Endothelial cell of umbilical vein (primary cell): ENCODE measurements around the gene PIK3R4. TPM values are rescaled to one million over a fixed set of nuclear protein-coding genes. Genes with fewer than 3 reads are reported as not detected.

Experiments
- BruUV-seq: library from RNA; stranded (reverse); fragments of 400-500 nt; replicated peaks from 2 replicates; lab custom pipeline; 2021; lab: Mats Ljungman, UMichigan
- CTCF ChIA-PET: fragments of 300-600, 350-600 bp; sonication (Branson Sonifier 250); formaldehyde crosslinking; loops from one replicate; lab custom pipeline; 2021; ENCODE audit warnings: antibody characterized with exemption, inconsistent platforms; lab: Charles Lee
- POLR2A ChIA-PET: fragments of 300-600, 350-600 bp; sonication (Branson Sonifier 250); formaldehyde crosslinking; loops from one replicate; lab custom pipeline; 2021; ENCODE audit warnings: antibody characterized with exemption, inconsistent platforms; lab: Charles Lee
- DNase-seq: peaks from one replicate; pipeline ENCODE4 v3.0.0-alpha.2; 2011; ENCODE audit warnings: low read depth, low spot score
- FAIRE-seq: peaks from 2 replicates; lab custom pipeline; 2011; peaks lifted over from hg19 to GRCh38; lab: Jason Lieb, UNC
- H2AFZ ChIP-seq: 2 replicates; pipeline ENCODE4 v1.6.0; 2012; ENCODE audit warnings: low read depth, low read length, control low read depth, inconsistent platforms
- H3K27ac ChIP-seq: 2 replicates; pipeline ENCODE4 v1.5.1; 2011; ENCODE audit warnings: low read depth, mild to moderate bottlenecking, control low read depth, low read length, moderate library complexity; ENCODE audit not compliant: insufficient read depth
- H3K27me3 ChIP-seq, 2 experiments: 2 replicates each; pipeline versions ENCODE4 v1.6.0 to v1.6.1; 2011; ENCODE audit warnings: low read length in 2 of 2, mixed read lengths in 1 of 2; ENCODE audit not compliant: control insufficient read depth in 2 of 2, insufficient read depth in 2 of 2
- H3K36me3 ChIP-seq, 2 experiments: 2 replicates in 1 of 2; 3 replicates in 1 of 2; pipeline ENCODE4 v1.5.1; 2011; ENCODE audit warnings: low read length in 2 of 2, mild to moderate bottlenecking in 1 of 2, moderate library complexity in 1 of 2; ENCODE audit not compliant: control insufficient read depth in 2 of 2, insufficient read depth in 2 of 2; ENCODE audit errors: extremely low read depth in 1 of 2
- H3K4me1 ChIP-seq: 3 replicates; pipeline ENCODE4 v1.5.1; 2011; ENCODE audit warnings: mild to moderate bottlenecking, low read length; ENCODE audit not compliant: control insufficient read depth, insufficient read depth; ENCODE audit errors: extremely low read depth
- H3K4me2 ChIP-seq: 2 replicates; pipeline ENCODE4 v1.6.1; 2011; ENCODE audit warnings: low read length, control low read depth, mixed read lengths; ENCODE audit not compliant: insufficient read depth
- H3K4me3 ChIP-seq, 3 experiments: fragments of 200-600 bp in 1 of 3; sonication (generic), shearing (Covaris generic) in 1 of 3; replicated peaks in 1 of 3; 2 replicates each; pipeline ENCODE4 v1.5.1; 2011 to 2016; ENCODE audit warnings: control low read depth in 3 of 3, low read length in 3 of 3, mild to moderate bottlenecking in 2 of 3, inconsistent platforms in 1 of 3, low read depth in 1 of 3, moderate library complexity in 1 of 3; ENCODE audit not compliant: insufficient read depth in 1 of 3
- H3K79me2 ChIP-seq: 2 replicates; pipeline ENCODE4 v1.6.0; 2012; ENCODE audit warnings: low read length, inconsistent platforms; ENCODE audit not compliant: control insufficient read depth, insufficient read depth
- H3K9ac ChIP-seq: replicated peaks from 2 replicates; pipeline ENCODE3; 2011; ENCODE audit warnings: low read length, control low read depth; ENCODE audit not compliant: insufficient read depth; ENCODE audit errors: extremely low read depth
- H3K9me1 ChIP-seq: replicated peaks from 3 replicates; pipeline ENCODE4 v1.6.0; 2011; ENCODE audit warnings: mild to moderate bottlenecking, low read length; ENCODE audit not compliant: control insufficient read depth, insufficient read depth; ENCODE audit errors: extremely low read depth
- H3K9me3 ChIP-seq: replicated peaks from 2 replicates; pipeline ENCODE4 v1.5.1; 2012; ENCODE audit warnings: low read length, inconsistent platforms; ENCODE audit not compliant: control insufficient read depth, insufficient read depth
- H4K20me1 ChIP-seq: replicated peaks from 2 replicates; pipeline ENCODE3; 2011; ENCODE audit warnings: mild to moderate bottlenecking, low read length; ENCODE audit not compliant: control insufficient read depth, insufficient read depth; ENCODE audit errors: extremely low read depth
- CTCF ChIP-seq, 2 donors: IDR thresholded peaks; 1 replicate in 1 of 2; 2 replicates in 1 of 2; pipeline ENCODE4 v1.5.1; 2011; ENCODE audit warnings: low read length in 2 of 2, mild to moderate bottlenecking in 2 of 2, moderate library complexity in 2 of 2, control low read depth in 1 of 2, inconsistent platforms in 1 of 2, low read depth in 1 of 2; ENCODE audit not compliant: insufficient read depth in 1 of 2; ENCODE audit errors: extremely low read depth in 1 of 2
- EZH2 ChIP-seq: IDR thresholded peaks from 2 replicates; pipeline ENCODE4 v1.6.1; 2012; ENCODE audit warnings: borderline replicate concordance, low read depth, mild to moderate bottlenecking, moderate library complexity, low read length, inconsistent platforms; ENCODE audit not compliant: severe bottlenecking
- FOS ChIP-seq: IDR thresholded peaks from 2 replicates; pipeline ENCODE4 v1.6.1; 2011; ENCODE audit warnings: mild to moderate bottlenecking, low read length, moderate library complexity, borderline replicate concordance; ENCODE audit not compliant: insufficient read depth
- GATA2 ChIP-seq: IDR thresholded peaks from 2 replicates; pipeline ENCODE4 v1.7.0; 2011; ENCODE audit warnings: low read depth, mild to moderate bottlenecking, moderate library complexity, mixed read lengths, low read length; ENCODE audit not compliant: insufficient read length, insufficient read depth
- JUN ChIP-seq: IDR thresholded peaks from 2 replicates; pipeline ENCODE4 v1.6.1; 2011; ENCODE audit warnings: borderline replicate concordance, low read depth; ENCODE audit not compliant: insufficient read length, insufficient read depth
- MYC ChIP-seq: IDR thresholded peaks from one replicate; pipeline ENCODE4 v1.6.1; 2011; ENCODE audit warnings: mild to moderate bottlenecking, low read depth, low read length
- POLR2A ChIP-seq: IDR thresholded peaks from 2 replicates; pipeline ENCODE4 v1.6.1; 2012; ENCODE audit warnings: low read depth, mild to moderate bottlenecking, control low read depth, low read length
- POLR2AphosphoS5 ChIP-seq: IDR thresholded peaks from 2 replicates; pipeline ENCODE4 v1.6.1; 2012; ENCODE audit warnings: low read depth, mild to moderate bottlenecking, control low read depth, low read length, moderate library complexity; ENCODE audit not compliant: insufficient read depth
- dilution Hi-C: fragments of 300-500 bp; cut with MboI; formaldehyde crosslinking; loops from one replicate; pipeline ENCODE4 v1.15.0; 2019; ENCODE audit warnings: low sequenced_read_pairs; ENCODE audit not compliant: extremely low pct_ligation_motif_present
- intact Hi-C: fragments of 100-400 bp; cut with micrococcal nuclease; formaldehyde crosslinking; loops from one replicate; pipeline ENCODE4 v1.10.0; 2022
- polyA plus RNA-seq, 4 experiments: library from polyadenylated mRNA; depleted of rRNA in 3 of 4; stranded (reverse) in 3 of 4; unstranded in 1 of 4; fragments of >200 nt; gene quantifications; 2 replicates each; pipeline versions ENCODE4 v1.2.1 to v1.2.3, GENCODE V29; 2011 to 2012; ENCODE audit warnings: missing spikeins in 1 of 4
- total RNA-seq: library from RNA; stranded (reverse); gene quantifications from 2 replicates; pipeline ENCODE4 v1.2.3, GENCODE V29; 2021
- TF ChIP-seq, protein P1 (sequence below): IDR thresholded peaks from 2 replicates; pipeline ENCODE4 v1.6.1; 2011; ENCODE audit not compliant: insufficient read depth, insufficient read length

Gene PIK3R4
- total and polyA plus RNA-seq, 2 donors (not counting 3 experiments of a cell fraction or from before 2014, with no cell fraction given) = 23.0 to 43.1 TPM

- no peak for FAIRE-seq
Measured at GRCh38 chr3:130737622-130738021, 9.0 kb downstream of the PIK3R4 start.

More at GRCh38 chr3:130737622-130738021, 9.0 kb downstream of the PIK3R4 start:
- POLR2A ChIA-PET = no interaction called here
- Histone ChIP-seq H4K20me1 (no peaks in the 10 kb centered on the region), H3K9ac (no peak overlapping the region), H3K9me1 (no peaks in the 10 kb centered on the region), H3K4me1 (no peaks in the 10 kb centered on the region), H3K4me3 (no peak overlapping the region), H3K4me2 (no peak overlapping the region), H3K27ac (no peak overlapping the region), H3K27me3 (no peaks in the 10 kb centered on the region), H3K79me2 (peaks cover 20% of the 10 kb centered on the region), H2AFZ (no peak overlapping the region), H3K9me3 (no peaks in the 10 kb centered on the region), H3K36me3 (no peaks in the 10 kb centered on the region)
- TF ChIP-seq POLR2A (no peak), CTCF (IDR thresholded peaks at IDR 0.05; ENCODE audit: extremely low read depth in 1 of 2, insufficient read depth in 1 of 2, low read depth in 1 of 2, low read length in 2 of 2) (no peak), JUN (no peak), POLR2AphosphoS5 (no peak), FOS (no peak), MYC (no peak), EZH2 (no peak), GATA2 (no peak)
- TF ChIP-seq, protein P1, sequence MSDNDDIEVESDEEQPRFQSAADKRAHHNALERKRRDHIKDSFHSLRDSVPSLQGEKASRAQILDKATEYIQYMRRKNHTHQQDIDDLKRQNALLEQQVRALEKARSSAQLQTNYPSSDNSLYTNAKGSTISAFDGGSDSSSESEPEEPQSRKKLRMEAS = no peak
- no peak for DNase-seq
- no TSS peak for BruUV-seq
- dilution Hi-C loops = no loop called here
- intact Hi-C loops = no loop called here
- CTCF ChIA-PET = no interaction called here
